ENCODE measurements around the gene HAPLN3. TPM values are rescaled to one million over a fixed set of nuclear protein-coding genes. Genes with fewer than 3 reads are reported as not detected.

The HAPLN3 gene
- total RNA-seq, 1 experiment from 2014 or later = 5.0 TPM

- H3K27me3 Mint-ChIP-seq (ENCODE audit: insufficient read depth, unreplicated experiment) = no peaks in the 10 kb centered on the region
- intact Hi-C loops (cut with micrococcal nuclease) = no loop called here
- TSS peak; percentile 93 for BruUV-seq (replicated peaks)
- ChIA-PET POLR2A (interaction anchor here (1.2 to 2.9 kb wide), 6 partner anchors 8 to 168 kb away, joined by 3 to 17 read pairs (median 4); partner anchors contain the start of gene ABHD2), CTCF (interaction anchor here (0.6 to 7.7 kb wide), 6 partner anchors 8 to 98 kb away, joined by 3 to 64 read pairs (median 4); no protein-coding TSS in a partner anchor)
- peaks cover 6% of the 10 kb centered on the region for H3K36me3 Mint-ChIP-seq (ENCODE audit: insufficient read depth, unreplicated experiment)
- no peak for TF ChIP-seq CTCF (IDR thresholded peaks at IDR 0.05; ENCODE audit: unreplicated experiment)
- H3K4me3 Mint-ChIP-seq (ENCODE audit: unreplicated experiment) = no peak overlapping the region
- no peaks in the 10 kb centered on the region for H3K9me3 Mint-ChIP-seq (ENCODE audit: unreplicated experiment)
- peak; percentile 59 for DNase-seq (ENCODE audit: unreplicated experiment)
- H3K4me1 Mint-ChIP-seq (ENCODE audit: insufficient read depth, unreplicated experiment) = peaks cover 36% of the 10 kb centered on the region
- H3K27ac Mint-ChIP-seq (ENCODE audit: low read depth, unreplicated experiment) = peak overlapping the region; percentile 79
Observed at GRCh38 chr15:88920186-88920891, 25.0 kb upstream of the HAPLN3 start.

- Mint-ChIP-seq H3K4me3 (ENCODE audit: unreplicated experiment) (peak overlapping the region; percentile 20), H3K4me1 (ENCODE audit: insufficient read depth, unreplicated experiment) (peaks cover 38% of the 10 kb centered on the region), H3K27ac (ENCODE audit: low read depth, unreplicated experiment) (peak overlapping the region; percentile 62), H3K9me3 (ENCODE audit: unreplicated experiment) (no peaks in the 10 kb centered on the region), H3K36me3 (ENCODE audit: insufficient read depth, unreplicated experiment) (peaks cover 6% of the 10 kb centered on the region), H3K27me3 (ENCODE audit: insufficient read depth, unreplicated experiment) (no peaks in the 10 kb centered on the region)
- DNase-seq (ENCODE audit: unreplicated experiment) = peak; percentile 98
- ChIA-PET POLR2A (interaction anchor here (0.6 to 1.7 kb wide), 2 partner anchors 170 to 294 kb away, joined by 3 read pairs; partner anchors contain the start of gene ABHD2), CTCF (interaction anchor here (7.7 kb wide), 1 partner anchor 15 kb away, joined by 64 read pairs; no protein-coding TSS in a partner anchor)
- no peak for TF ChIP-seq CTCF (IDR thresholded peaks at IDR 0.05; ENCODE audit: unreplicated experiment)
- BruUV-seq (replicated peaks) = no TSS peak
- intact Hi-C loops (cut with micrococcal nuclease) = no loop called here
Observed at GRCh38 chr15:88918738-88919137, 23.4 kb upstream of the HAPLN3 start.

- Mint-ChIP-seq H3K27me3 (ENCODE audit: insufficient read depth, unreplicated experiment) (no peaks in the 10 kb centered on the region), H3K27ac (ENCODE audit: low read depth, unreplicated experiment) (peak overlapping the region; percentile 62), H3K4me1 (ENCODE audit: insufficient read depth, unreplicated experiment) (peaks cover 43% of the 10 kb centered on the region), H3K36me3 (ENCODE audit: insufficient read depth, unreplicated experiment) (peaks cover 6% of the 10 kb centered on the region), H3K4me3 (ENCODE audit: unreplicated experiment) (no peak overlapping the region), H3K9me3 (ENCODE audit: unreplicated experiment) (no peaks in the 10 kb centered on the region)
- intact Hi-C loops (cut with micrococcal nuclease) = no loop called here
- no TSS peak for BruUV-seq (replicated peaks)
- ChIA-PET CTCF (interaction anchor here (1.0 to 7.7 kb wide), 3 partner anchors 14 to 255 kb away, joined by 3 to 64 read pairs (median 3); no protein-coding TSS in a partner anchor), POLR2A (interaction anchor here (1.7 kb wide), 1 partner anchor 171 kb away, joined by 3 read pairs; the partner anchor contains the start of gene ABHD2)
- no peak for TF ChIP-seq CTCF (IDR thresholded peaks at IDR 0.05; ENCODE audit: unreplicated experiment)
- DNase-seq (ENCODE audit: unreplicated experiment) = no peak
Observed at GRCh38 chr15:88917760-88918159, 22.4 kb upstream of the HAPLN3 start.

- ChIA-PET CTCF (interaction anchor here (0.6 to 7.7 kb wide), 7 partner anchors 12 to 259 kb away, joined by 3 to 64 read pairs (median 4); no protein-coding TSS in a partner anchor), POLR2A (interaction anchor here (0.6 to 1.6 kb wide), 7 partner anchors 13 to 190 kb away, joined by 3 to 10 read pairs (median 5); no protein-coding TSS in a partner anchor)
- DNase-seq (ENCODE audit: unreplicated experiment) = no peak
- H3K9me3 Mint-ChIP-seq (ENCODE audit: unreplicated experiment) = no peaks in the 10 kb centered on the region
- H3K4me1 Mint-ChIP-seq (ENCODE audit: insufficient read depth, unreplicated experiment) = peaks cover 39% of the 10 kb centered on the region
- H3K27me3 Mint-ChIP-seq (ENCODE audit: insufficient read depth, unreplicated experiment) = no peaks in the 10 kb centered on the region
- H3K27ac Mint-ChIP-seq (ENCODE audit: low read depth, unreplicated experiment) = peak overlapping the region; percentile 82
- H3K4me3 Mint-ChIP-seq (ENCODE audit: unreplicated experiment) = no peak overlapping the region
- intact Hi-C loops (cut with micrococcal nuclease) = no loop called here
- no peak for TF ChIP-seq CTCF (IDR thresholded peaks at IDR 0.05; ENCODE audit: unreplicated experiment)
- no TSS peak for BruUV-seq (replicated peaks)
- H3K36me3 Mint-ChIP-seq (ENCODE audit: insufficient read depth, unreplicated experiment) = peaks cover 20% of the 10 kb centered on the region
Observed at GRCh38 chr15:88915354-88915753, 20.0 kb upstream of the HAPLN3 start.

Measured in MCF 10A (cell line).